ENCODE results near the gene SMARCB1. TPM values are rescaled to one million over a fixed set of nuclear protein-coding genes. Genes with fewer than 3 reads are reported as not detected.
A peak's percentile ranks its signal among the peaks of the same experiment; 100 is the strongest.

The SMARCB1 gene
- total and polyA plus RNA-seq, 2 experiments from 2014 or later: 147 to 175 TPM

GRCh38 chr22:23773483-23774113, 13.2 kb upstream of the SMARCB1 start:
- H3K36me3 ChIP-seq: no peaks in the 10 kb centered on the region
- H3K4me3 ChIP-seq: peak overlapping the region; percentile 42
- H3K9me3 ChIP-seq (ENCODE audit: low read depth): no peaks in the 10 kb centered on the region
- no peaks in the 10 kb centered on the region for H3K27me3 ChIP-seq
- TF ChIP-seq, protein P1, sequence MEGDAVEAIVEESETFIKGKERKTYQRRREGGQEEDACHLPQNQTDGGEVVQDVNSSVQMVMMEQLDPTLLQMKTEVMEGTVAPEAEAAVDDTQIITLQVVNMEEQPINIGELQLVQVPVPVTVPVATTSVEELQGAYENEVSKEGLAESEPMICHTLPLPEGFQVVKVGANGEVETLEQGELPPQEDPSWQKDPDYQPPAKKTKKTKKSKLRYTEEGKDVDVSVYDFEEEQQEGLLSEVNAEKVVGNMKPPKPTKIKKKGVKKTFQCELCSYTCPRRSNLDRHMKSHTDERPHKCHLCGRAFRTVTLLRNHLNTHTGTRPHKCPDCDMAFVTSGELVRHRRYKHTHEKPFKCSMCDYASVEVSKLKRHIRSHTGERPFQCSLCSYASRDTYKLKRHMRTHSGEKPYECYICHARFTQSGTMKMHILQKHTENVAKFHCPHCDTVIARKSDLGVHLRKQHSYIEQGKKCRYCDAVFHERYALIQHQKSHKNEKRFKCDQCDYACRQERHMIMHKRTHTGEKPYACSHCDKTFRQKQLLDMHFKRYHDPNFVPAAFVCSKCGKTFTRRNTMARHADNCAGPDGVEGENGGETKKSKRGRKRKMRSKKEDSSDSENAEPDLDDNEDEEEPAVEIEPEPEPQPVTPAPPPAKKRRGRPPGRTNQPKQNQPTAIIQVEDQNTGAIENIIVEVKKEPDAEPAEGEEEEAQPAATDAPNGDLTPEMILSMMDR (IDR thresholded peaks at IDR 0.05; ENCODE audit: low read depth, low read length): no peak
- peaks cover 16% of the 10 kb centered on the region for H3K4me1 ChIP-seq (ENCODE audit: low read depth)
- DNase-seq (ENCODE audit: low read depth in 1 of 2, low spot score in 1 of 2): no peak
- H3K27ac ChIP-seq: no peak overlapping the region

DNA sequence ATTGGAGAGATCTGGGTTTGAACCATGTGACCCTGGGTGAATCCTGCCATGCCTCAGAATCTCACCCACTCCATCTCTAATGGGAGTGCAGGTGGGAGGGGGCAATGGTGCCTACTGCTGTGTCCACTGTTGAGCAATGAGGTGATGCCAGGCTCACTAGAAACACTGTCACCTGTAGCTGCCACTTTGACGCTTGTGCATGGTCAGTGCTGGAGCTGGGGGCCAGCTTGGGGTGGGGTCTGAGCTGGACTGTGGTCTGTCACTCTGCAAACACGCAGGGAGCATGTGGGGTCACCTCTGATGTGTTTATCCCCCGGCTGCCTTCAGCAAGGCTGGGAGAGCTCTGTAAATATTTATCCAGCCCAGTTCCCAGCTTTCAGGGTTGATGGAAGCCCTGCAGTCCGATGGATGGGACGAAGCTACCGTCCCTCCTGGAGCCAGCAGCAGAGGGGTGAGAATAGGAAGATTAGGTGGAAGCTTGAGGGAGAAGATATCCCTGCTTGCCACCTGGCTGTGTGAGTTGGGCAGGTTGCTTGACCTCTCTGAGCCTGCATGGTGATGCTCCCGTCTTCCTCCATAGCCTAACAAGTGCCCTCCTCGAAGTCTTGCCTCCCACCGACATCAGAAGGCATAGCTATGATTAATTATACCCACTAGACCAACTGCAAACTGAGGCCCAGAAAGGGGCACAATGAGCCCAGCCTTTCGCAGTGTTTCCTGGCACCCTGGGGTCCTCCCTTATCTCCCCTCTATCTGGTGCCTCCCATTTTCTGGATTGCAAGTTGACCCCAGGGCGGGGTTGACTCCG, 12.4 kb upstream of the SMARCB1 start:
- Histone ChIP-seq H3K27ac (no peak overlapping the region), H3K4me1 (ENCODE audit: low read depth) (peaks cover 11% of the 10 kb centered on the region), H3K9me3 (ENCODE audit: low read depth) (no peaks in the 10 kb centered on the region), H3K4me3 (no peak overlapping the region), H3K27me3 (no peaks in the 10 kb centered on the region), H3K36me3 (no peaks in the 10 kb centered on the region)
- TF ChIP-seq, protein P1 (IDR thresholded peaks at IDR 0.05; ENCODE audit: low read depth, low read length): no peak
- DNase-seq (ENCODE audit: low read depth in 1 of 2, low spot score in 1 of 2): no peak

GRCh38 chr22:23774922-23775436, 11.8 kb upstream of the SMARCB1 start:
- TF ChIP-seq, protein P1 (IDR thresholded peaks at IDR 0.05; ENCODE audit: low read depth, low read length): no peak
- Histone ChIP-seq H3K27ac (no peak overlapping the region), H3K36me3 (no peaks in the 10 kb centered on the region), H3K4me3 (no peak overlapping the region), H3K27me3 (no peaks in the 10 kb centered on the region), H3K4me1 (ENCODE audit: low read depth) (peaks cover 11% of the 10 kb centered on the region), H3K9me3 (ENCODE audit: low read depth) (no peaks in the 10 kb centered on the region)
- peak in 1 of 2 donors; percentile 75 for DNase-seq (ENCODE audit: low read depth in 1 of 2, low spot score in 1 of 2)

- DNase-seq (ENCODE audit: low read depth in 1 of 2, low spot score in 1 of 2): no peak
- peaks cover 11% of the 10 kb centered on the region for H3K4me1 ChIP-seq (ENCODE audit: low read depth)
- no peaks in the 10 kb centered on the region for H3K9me3 ChIP-seq (ENCODE audit: low read depth)
- no peaks in the 10 kb centered on the region for H3K36me3 ChIP-seq
- H3K4me3 ChIP-seq: no peak overlapping the region
- H3K27me3 ChIP-seq: no peaks in the 10 kb centered on the region
- H3K27ac ChIP-seq: no peak overlapping the region
- TF ChIP-seq, protein P1 (IDR thresholded peaks at IDR 0.05; ENCODE audit: low read depth, low read length): no peak
Observed at GRCh38 chr22:23775779-23776375, 10.9 kb upstream of the SMARCB1 start.

- DNase-seq (ENCODE audit: low read depth in 1 of 2, low spot score in 1 of 2): no peak
- H3K9me3 ChIP-seq (ENCODE audit: low read depth): no peaks in the 10 kb centered on the region
- no peaks in the 10 kb centered on the region for H3K27me3 ChIP-seq
- TF ChIP-seq, protein P1 (IDR thresholded peaks at IDR 0.05; ENCODE audit: low read depth, low read length): no peak
- peaks cover 8% of the 10 kb centered on the region for H3K4me1 ChIP-seq (ENCODE audit: low read depth)
- H3K4me3 ChIP-seq: no peak overlapping the region
- no peaks in the 10 kb centered on the region for H3K36me3 ChIP-seq
- no peak overlapping the region for H3K27ac ChIP-seq
Observed at GRCh38 chr22:23777776-23778576, 8.8 kb upstream of the SMARCB1 start.
